Measurements from ENCODE around the gene PRX.
"Not testable (repeated sequence)": the region's sequence is repeated elsewhere in the genome, so short reads cannot be mapped to it uniquely, and the experiment has no call there.

PRX gene

DNA sequence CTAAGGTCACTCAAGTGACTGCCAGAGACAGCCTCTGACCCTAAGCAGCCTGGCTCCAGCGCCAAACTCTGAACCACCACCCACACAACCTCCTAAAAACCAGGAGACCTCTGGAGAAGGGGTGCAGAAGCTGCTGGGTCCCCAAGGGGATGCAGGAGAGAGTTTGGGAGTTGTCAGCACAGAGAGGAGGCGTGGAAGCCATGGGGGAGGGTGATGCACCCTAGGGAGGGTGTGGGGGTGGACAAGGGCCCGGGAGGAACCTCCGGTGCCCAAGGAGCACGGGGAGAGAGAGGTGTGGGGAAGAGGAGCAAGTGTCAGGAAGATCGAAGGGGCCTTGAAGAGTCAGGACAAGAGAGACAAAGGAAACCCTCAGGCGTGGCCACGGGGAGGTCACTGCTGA is 21.1 kb downstream of the PRX start:
- DNase-seq (ENCODE audit: low read depth in 2 of 2) = no peak

DNA sequence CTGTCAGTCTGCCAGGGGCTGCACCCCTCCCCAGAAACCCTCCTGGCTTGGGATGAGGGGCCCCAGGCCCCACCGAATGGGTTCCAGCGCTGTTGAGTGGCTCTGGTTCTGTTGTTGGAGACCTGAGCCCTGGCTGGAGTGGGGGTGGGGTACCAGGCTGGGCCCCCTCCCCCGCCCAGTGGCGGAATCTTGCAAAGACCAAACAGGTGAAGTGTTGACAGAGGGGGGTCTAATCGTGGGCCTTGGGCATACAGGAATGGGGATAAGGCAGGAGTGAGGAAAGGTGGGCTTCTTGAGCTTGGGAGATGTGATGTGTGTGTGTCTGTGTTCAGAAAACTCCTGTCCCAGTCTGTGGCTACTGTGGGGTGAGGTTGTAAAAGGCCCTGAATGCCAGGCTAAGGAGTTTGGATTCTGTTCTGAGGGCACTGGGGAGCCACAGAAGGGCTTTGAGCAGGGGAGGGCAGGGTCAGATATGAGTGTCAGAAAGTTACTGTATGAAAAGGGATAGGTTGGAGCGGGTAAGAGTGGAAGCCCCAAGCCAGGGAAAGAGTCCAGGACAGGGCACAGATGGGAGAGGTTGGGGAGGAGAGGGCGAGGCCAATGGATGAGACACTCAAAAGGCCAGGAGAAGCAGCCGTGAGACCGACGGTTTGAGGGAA is 23.0 kb downstream of the PRX start, which contains the start of gene HIPK4:
Gene HIPK4 (minus strand): TSS at position 98 of the 659 bp plus-strand sequence. CDS start 279 bp downstream, outside the sequence.
- DNase-seq (ENCODE audit: low read depth in 2 of 2) = no peak

DNA sequence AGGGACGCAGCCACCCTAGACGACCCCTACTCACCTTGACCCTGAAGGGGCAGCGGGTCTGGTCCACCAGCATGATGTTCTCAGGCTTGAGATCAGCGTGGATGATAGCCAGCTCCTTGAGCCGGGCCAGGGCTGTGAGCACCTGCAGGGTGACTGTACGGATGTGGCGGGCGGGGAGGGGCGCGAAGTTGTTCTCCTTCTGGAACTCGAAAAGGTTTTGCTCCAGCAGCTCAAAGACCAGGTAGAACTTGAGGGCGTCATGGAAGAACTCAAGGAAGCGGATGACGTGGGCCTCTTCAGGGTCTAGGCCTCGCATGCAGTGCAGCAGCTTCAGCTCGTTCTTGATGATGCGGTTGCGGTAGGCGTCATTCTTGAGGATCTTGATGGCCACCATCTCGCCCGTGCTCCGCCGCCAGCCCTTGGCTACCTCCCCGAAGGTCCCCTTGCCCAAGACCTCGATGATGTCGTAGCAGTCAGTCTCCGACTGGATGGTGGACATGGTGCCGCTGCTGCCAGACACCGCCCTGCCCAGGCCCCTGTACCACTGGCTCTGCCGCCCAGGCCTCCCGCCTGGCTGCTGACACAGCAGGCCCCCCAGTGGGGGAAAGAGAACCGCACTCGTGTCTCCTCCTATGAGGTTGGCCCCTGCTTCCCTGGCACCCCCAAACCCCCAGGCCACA is 23.6 kb downstream of the PRX start:
- no peak for DNase-seq (ENCODE audit: low read depth in 2 of 2)

DNA sequence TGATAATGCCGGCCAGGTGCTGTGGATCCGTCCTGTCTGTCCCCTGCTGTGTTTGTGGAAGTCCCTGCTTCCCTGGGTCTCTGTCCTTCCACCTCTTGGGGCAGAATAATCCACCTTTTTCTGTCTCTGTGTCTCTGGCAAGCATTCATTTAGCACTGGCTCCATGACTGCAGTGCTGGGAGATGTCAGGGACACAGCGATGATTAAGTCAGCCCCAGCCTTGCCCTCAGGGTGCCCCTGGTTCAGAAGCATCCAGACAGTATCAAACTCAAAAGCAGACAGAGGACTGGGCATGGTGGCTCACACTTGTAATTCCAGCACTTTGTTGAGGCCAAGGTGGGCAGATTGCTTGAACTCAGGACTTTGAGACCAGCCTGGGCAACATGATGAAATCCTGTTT is 24.7 kb downstream of the PRX start:
- DNase-seq (ENCODE audit: low read depth in 2 of 2) = no peak

DNA sequence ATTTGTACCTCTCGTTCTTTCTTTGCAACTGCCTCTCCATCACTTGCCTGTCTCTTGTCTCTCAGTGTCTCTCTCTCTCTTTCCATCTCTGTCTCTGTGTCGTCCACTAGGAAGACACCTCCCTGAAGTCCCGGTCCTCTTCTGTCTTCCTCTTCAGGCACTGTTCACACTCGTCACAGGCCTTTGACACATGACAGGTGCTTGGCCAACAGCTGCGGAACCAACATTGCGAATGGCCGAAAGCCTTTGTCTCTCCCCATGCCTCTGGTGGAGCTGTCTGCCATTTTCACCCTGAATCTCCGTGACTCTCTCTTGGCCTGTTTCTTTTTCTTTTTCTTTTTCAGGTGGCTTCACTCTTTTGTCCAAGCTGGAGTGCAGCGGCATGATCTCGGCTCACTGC is 26.0 kb downstream of the PRX start:
- DNase-seq (ENCODE audit: low read depth in 2 of 2) = no peak

DNA sequence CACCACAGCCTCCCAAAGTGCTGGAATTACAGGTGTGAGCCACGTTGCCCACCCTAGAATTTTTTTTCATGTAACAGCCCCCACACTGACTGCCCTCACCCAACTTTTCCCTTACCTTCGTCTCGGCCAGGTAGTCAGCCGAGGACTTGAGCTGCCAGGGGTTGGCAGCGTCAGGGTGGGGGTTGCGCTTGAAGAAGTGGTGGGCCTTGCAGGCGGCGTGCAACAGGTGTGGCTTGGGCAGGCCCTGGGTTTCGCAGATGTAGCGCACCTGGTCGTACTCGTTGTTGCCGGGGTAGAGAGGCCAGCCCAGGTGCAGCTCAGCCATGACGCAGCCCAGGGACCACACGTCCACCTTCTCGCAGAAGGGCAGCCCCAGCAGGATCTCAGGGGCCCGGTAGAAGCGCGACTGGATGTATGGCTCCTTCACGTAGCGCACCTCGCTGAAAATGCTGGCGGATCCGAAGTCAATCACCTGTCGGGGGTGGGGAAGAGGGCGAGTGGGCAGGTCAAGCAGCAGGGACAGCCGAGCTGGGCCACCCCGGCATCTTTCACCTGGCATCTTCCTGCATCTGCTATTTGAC is 29.4 kb downstream of the PRX start:
- DNase-seq (ENCODE audit: low read depth in 2 of 2) = no peak

DNA sequence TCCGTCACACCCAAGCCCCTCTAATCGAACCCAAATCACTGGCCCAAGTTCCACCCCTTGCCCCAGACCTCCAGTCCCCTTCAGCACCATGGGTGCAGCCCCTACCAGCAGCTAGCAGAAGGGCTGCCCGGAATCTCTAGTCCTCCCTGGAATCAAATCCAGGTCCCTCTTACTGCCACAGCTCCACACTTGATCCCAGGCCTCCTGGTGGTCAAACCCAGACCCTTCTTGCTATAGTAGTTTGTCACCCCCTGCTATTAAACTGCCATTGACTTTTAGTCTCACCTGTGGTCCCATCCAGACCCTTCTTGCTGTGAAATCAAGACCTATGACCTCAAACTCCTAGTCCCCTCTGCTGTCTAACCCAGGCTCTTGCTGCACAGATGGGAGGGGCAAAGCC is 31.9 kb downstream of the PRX start:
- no peak for DNase-seq (ENCODE audit: low read depth in 2 of 2)

DNA sequence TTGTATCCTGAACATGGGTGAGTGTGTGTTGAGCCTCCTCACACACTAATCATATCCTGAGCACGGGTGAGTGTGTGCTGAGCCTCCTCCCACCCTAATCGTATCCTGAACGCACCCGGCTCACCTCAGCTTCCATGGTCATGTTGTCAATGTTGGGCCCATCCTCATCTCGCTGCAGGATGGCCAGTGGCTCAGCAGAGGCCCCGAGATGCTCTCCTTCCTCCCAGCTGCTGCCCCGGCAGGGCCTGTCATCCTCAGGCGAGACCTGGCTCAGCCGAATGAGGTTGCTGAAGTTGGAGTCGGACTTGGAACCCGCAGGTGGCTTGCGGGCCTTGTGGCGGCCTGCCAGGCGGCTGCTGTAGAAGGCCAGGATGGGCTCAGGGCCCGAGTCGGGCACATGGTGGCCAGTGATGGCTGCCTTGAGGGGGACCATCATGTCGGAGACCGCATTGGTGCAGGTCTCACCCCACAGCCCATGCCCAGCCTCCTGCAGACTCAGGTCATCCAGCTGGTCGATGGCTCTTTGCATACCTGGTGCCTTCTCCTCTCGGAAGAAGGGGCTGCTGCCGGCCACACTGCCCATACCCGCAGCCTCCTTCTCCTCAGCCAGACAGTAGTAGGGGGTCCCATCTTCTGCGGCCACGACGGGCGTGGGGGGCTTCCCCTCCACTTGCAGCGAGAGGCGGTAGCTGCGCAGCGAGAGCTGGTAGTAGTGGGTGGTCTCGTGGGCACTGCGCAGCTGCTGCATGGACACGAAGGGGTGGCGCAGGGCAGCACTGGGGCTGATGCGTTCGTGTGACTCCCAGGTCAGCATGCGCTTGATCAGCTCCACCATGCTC is 32.8 kb downstream of the PRX start:
- DNase-seq (ENCODE audit: low read depth in 2 of 2) = no peak

DNA sequence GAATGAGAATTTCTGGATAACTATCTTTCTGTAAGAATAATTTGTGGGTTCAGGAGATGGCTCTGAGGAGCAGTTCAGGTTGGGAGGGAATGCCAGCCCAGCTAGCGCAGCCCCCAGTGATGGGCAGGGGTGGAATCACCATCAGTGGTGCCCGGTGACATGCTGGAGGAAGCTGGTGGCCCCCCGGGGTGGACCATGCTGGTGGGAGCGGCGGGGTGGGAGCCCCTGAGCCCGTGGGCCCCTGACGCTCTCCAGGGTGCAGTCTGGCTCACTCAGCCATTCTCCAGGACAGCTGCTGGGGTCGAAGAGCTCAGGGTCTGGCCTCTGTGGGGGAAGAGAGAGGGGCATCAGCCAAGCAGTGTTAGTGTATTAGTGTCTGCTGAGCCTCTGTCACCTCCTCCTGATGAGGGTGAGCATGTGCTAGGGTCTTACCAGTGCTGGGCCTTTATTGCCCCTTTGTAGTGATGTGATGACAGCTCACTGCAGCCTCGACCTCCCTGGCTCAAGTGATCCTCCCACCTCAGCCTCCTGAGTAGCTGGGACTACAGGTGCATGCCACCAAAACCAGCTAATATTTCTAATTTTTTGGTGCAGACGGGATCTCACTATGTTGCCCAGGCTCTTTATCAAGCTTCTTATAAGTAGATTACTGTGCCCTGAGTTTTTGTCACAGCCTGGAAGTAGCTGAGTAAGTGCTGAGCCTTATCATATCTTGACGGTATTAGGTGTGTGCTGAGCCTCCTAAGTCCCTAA is 33.6 kb downstream of the PRX start:
- DNase-seq (ENCODE audit: low read depth in 2 of 2) = no peak

DNA sequence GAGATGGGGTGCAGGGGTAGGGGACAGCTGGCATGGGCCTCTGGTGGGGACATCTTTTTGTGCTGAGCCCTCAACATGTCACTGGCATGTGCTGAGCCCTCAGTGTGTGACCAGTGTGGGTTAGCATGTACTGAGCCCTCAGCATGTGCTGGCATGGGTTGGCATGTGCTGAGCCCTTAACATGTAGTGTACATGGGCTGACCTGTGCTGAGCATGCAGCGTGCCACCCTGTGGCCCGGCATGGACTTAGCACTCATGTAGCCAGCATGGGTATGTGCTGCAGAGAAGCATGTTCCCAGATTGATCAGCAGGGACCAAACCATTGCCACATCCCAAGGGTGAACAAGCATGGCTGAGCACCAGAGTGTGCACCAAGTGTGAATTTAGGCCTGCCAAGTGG is 34.7 kb downstream of the PRX start:
- no peak for DNase-seq (ENCODE audit: low read depth in 2 of 2)

DNA sequence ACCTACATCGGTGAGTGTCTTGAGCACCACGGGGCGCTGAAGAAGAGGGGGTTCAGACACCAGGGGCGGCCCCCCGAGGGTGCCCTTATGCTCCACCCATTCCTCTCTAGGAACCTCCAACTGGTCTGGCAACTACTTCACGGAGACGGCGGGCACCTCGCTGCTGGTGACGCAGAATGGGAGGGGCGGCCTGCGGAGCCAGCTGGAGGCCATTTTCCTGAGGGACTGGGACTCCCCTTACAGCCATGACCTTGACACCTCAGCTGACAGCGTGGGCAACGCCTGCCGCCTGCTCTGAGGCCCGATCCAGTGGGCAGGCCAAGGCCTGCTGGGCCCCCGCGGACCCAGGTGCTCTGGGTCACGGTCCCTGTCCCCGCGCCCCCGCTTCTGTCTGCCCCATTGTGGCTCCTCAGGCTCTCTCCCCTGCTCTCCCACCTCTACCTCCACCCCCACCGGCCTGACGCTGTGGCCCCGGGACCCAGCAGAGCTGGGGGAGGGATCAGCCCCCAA is 35.2 kb downstream of the PRX start:
- DNase-seq (ENCODE audit: low read depth in 2 of 2) = no peak

DNA sequence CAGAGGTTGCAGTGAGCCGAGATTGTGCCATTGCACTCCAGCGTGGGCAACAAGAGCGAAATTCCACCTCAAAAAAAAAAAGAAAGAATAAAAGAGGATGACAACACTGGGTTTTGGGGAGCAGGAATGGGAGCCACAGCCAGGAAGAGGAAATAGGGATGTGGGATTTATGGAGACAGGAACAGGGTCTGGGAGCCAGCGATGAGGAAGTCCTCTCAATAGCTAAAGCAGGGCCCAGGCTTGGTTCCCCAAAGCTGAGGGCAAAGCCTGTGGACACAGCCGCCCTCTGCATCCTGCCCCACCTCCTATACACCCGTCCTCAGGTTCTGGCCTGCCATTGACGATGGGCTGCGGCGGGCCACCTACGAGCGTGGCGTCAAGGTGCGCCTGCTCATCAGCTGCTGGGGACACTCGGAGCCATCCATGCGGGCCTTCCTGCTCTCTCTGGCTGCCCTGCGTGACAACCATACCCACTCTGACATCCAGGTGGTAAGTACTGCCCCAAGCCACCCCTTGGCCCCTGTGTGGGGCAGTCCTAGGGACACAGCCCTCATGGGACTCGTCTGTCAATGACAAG is 36.8 kb downstream of the PRX start:
- no peak for DNase-seq (ENCODE audit: low read depth in 2 of 2)

DNA sequence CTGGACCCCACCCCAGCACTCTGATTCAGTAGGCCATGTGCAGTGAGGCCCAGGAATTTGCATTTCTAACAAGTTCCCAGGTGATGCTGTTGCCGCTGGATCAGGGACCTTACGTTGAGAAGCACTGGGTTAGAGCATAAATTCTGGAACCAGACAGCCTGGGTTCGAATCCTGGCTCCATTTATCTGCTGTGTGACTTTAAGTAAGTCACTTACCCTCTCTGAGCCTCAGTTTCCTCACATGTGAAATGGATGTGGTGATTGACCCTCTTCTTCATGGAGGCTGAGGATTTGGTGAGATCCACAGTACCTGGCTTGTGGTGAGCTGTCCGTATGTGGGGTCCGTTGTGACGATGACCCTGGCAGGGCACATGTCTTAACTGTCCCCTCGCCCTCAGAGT is 39.1 kb downstream of the PRX start:
- no peak for DNase-seq (ENCODE audit: low read depth in 2 of 2)

DNA sequence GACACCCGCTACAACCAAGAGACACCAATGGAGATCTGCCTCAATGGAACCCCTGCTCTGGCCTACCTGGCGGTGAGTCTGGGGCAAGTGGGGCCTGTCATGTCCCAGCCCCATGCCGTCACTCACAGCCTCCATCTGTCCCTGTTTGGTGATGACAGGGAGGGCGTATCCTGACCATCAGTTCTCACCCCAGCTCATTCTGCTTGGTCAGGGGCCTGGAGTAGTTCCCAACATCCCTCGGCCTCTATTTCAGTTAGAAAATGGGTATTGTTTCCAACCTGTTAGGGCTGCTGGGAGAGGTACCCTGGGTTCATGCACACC is 41.4 kb downstream of the PRX start:
- DNase-seq (ENCODE audit: low read depth in 2 of 2) = no peak

DNA sequence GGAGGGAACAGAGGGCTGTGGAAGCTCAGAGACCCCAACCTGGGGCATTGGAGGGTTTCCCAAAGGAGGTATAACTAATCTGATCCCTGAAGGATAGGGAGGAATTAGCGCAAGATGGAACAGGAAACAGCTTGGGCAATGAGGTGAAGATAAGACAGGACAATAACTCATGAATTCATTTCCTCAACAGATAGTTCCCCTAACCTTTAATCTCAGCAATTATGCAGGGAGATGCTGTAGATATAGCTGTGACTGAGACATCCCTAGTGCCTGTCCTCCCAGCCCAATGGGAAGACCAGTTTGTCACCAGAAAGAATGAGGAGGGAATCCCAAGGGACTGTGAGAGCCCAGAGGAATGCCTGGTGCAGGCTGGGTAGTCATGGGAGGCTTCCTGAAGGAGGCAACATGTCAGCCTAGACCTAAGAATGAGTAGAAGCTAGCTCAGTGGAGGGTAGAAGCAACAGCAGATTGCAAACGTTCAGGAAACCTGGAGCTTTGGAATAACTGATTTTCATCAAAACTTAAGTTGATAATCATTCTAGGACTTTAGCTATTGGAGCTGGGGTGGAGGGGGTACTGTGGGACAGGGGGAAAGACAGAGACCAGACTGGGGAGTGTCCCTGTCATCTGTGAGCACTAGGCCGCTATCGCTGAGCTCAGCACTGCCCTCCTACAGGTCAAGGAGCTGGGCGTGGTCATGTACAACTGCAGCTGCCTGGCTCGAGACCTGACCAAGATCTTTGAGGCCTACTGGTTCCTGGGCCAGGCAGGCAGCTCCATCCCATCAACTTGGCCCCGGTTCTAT is 42.0 kb downstream of the PRX start:
- no peak for DNase-seq (ENCODE audit: low read depth in 2 of 2)

DNA sequence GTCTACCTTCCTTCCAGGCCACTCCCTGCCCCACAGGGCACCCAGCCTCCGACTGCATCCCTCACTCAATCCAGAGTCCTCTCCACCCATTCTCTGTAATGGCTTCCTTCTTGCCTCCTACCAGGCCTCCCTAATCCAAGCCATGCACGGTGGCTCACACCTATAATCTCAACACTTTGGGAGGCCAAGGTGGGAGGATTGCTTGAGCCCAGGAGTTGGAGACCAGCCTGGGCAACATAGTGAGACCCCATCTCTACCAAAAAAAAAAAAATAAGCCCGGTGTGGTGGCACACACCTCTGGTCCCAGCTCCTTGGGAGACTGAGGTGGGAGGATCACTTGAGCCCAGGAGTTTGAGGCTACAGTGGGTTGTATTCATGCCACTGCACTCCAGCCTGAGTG is 42.9 kb downstream of the PRX start:
- DNase-seq (ENCODE audit: low read depth in 2 of 2) = not testable (repeated sequence)

DNA sequence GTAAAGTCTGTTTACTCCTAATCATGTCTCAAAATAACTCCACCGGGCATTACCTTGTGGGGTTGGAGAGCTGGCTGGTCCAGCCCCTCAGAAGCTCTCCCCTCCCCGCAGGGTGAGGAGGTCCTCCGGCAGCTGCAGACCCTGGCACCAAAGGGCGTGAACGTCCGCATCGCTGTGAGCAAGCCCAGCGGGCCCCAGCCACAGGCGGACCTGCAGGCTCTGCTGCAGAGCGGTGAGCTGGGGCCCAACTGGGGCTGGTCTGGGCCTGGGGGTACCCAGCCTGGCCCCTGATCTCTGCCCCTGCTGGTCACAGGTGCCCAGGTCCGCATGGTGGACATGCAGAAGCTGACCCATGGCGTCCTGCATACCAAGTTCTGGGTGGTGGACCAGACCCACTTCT is 43.4 kb downstream of the PRX start:
- DNase-seq (ENCODE audit: low read depth in 2 of 2) = no peak

DNA sequence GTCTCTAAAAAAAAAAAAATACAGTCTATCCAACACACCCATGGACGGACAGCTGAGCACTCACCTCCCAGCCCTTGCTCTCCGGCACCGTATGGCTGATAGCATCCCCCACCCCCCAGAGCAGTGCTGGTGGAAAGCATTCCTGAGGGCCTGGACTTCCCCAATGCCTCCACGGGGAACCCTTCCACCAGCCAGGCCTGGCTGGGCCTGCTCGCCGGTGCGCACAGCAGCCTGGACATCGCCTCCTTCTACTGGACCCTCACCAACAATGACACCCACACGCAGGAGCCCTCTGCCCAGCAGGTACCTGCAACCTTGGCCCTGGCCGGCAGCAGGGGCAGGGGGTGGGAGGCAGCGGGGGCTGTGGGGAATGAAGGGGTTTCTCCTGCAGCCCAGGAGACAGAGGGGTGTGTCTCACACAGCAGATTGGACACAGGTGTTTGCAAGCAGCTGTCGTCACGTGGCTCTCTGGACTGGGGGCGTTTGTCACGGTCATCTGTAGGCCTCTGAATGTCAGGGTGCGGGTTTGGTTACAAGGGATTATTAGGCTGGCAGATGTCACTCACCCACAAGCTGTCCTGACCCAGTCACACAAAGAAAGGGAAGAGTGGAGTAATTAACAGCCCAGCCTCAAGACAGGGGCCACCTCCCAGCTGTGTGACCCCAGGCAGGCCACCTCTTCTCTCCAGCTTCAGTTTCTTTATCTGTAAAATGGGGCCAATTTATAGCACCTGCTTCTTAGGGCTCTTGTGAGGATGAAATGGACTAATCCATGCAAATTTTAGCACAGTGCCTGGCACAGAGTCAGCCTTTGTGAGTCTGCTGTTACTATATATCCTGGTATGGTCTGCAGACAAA is 45.4 kb downstream of the PRX start:
- DNase-seq (ENCODE audit: low read depth in 2 of 2) = no peak

All from stimulated activated CD4-positive, alpha-beta T cell treated with anti-CD3 and anti-CD28 coated beads, Interleukin-12 subunit alpha, Interleukin-12 subunit beta, amount 100 ng/mL, for 24 hours (primary cell).